Measurements from ENCODE around the gene FOCAD. TPM values are rescaled to one million over a fixed set of nuclear protein-coding genes. Genes with fewer than 3 reads are reported as not detected.

Gene FOCAD, protein sequence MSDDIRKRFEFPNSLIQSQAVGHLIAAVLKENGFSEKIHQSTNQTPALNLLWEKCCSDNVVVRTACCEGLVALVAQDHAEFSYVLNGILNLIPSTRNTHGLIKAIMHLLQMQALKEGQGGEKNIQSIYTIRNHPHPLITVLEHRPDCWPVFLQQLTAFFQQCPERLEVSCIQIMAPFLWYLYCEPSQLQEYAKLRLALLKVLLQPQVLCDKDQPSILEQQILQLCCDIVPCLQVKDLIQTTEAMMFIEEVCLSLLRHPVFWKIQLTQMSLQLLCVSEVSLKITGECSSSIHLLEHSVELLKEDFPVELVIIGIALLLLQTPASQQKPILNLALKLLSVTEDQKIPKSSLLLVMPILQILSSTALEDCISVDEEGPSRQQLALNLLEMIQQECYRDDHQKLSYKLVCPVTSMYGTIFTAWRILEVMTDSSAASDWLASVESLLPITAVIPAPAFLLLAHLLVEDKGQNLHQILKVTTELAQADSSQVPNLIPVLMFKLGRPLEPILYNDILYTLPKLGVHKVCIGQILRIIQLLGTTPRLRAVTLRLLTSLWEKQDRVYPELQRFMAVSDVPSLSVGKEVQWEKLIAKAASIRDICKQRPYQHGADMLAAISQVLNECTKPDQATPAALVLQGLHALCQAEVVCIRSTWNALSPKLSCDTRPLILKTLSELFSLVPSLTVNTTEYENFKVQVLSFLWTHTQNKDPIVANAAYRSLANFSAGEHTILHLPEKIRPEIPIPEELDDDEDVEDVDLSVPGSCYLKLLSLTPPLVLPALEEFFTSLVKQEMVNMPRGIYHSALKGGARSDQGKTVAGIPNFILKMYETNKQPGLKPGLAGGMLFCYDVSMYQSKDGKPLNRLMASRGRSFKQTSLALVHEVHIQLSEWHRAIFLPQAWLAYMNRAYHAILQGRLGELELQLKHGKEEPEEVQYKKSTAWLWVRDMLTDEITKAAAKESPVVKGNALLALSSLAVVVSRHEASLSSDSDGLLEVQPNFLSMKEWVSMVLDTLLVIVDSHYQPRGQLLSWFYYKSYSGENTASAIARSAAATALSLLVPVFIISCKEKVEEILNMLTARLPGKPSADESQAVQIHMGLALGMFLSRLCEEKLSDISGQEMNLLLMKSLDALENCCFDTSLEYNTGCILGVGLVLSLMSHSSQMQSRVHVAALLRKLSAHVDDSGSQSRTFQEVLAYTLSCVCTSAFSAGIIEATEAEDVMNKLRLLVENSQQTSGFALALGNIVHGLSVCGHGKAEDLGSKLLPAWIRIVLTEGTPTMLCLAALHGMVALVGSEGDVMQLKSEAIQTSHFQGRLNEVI (N-terminal part only)
- total RNA-seq = 10 to 100 TPM; 21.2 to 28.3 TPM

DNA sequence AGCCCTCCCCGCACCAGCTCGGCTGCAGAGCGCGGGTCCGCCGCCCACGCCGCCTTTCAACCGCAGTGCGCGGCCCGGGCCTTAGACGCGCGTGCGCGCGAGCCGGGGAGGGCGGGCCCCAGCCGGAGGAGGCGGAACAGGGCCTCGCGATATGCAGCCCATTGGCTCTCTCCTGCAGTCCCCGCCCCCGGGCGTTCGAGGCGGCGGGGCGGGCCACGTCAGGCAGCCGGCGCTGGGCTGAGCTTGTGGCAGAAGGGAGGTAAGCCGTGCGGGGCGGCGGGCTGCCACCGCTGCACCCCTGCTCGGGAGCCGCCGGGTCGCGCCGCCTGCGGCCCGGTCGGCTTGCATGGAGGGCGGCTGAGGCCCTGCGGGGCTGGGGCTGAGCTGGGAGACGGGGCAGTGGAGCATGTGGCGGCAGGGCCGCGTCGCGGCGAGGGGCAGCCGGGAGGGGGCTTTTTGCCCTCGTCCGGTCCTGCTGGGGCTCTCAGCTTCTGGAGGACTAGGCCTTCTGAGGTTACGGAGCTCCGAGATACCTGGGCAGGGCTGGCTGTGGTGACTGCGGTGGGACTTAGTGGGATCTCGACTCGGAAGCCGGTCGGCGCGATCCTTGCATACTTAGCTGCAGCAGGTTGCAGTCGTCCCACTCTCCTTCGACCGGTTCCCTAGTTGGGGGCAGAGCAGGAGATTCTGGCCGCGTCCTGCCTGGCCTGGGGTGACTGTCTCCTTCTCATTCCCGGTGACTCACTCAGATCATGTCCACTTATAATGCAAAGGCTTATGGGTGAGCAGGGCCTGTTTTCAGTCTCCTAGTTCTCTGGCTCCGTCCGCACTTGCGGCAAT lies at the start of gene FOCAD:
Gene FOCAD (plus strand): TSS at position 225 of the 840 bp plus-strand sequence. CDS start 31,095 bp downstream, outside the sequence.
- H3K4me3 Mint-ChIP-seq = peak within 1 kb of the TSS; percentile 94
- ATAC-seq (ENCODE audit: low read depth) (peak; percentile 98), DNase-seq (peak; percentile 98)
- H3K27ac Mint-ChIP-seq = peak within 1 kb of the TSS; percentile 89
- peaks cover 16% of the 10 kb centered on the region for H3K4me1 Mint-ChIP-seq
- no peaks in the 10 kb centered on the region for H3K27me3 Mint-ChIP-seq
- H3K36me3 Mint-ChIP-seq = peaks cover 2% of the 10 kb centered on the region
- POLR2A ChIA-PET = interaction anchor here (0.5 to 3.1 kb wide), 20 partner anchors 12 to 1263 kb away, joined by 3 to 39 read pairs (median 4); partner anchors contain the start of gene MLLT3
- no peaks in the 10 kb centered on the region for H3K9me3 Mint-ChIP-seq

DNA sequence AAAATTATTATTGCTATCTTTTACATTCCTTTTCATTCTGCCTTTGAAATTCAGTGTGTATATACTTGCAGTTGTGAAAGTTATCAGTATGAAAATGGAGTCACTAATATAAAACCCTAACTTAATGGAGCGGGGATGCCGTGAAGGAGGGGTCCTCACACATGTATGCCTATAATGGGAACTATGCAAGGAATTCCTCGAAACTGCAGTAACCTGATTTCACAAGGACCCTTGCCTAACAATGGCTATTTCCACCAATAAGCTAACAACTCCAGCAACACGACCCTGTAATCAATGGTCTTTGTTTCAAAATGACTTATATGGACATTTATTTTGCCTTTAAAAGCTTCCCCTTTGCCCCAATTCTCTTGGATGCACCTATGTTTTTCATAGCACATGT lies 49.2 kb upstream of the FOCAD start:
- POLR2A ChIA-PET = no interaction called here

DNA sequence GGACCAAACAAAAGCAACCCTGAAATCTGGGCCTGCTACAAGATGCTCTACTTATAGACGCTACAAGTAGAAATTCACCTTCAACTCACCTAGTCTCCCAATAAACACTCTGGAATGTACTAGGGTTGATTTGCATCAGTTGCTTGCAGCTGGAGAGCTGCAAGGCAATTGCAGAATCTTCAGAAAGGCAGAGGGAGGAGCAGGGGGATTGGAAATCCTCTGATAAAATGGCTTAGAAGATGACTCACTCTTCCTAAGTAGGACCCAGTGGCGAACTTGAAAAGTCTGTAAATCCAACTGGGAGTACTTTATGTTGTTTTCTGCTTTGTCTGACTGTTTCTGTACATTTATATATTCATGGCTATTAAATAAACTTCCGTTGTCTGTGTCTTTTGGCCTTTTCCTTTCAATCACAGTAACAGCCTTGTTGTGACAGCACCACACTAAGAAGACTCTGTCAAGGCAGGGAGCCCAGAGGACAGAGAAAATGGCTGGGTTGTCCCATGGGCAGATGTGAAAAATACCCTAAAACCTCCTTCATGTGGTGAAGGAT lies 47.1 kb upstream of the FOCAD start:
- DNase-seq = no peak
- Mint-ChIP-seq H3K27ac (no peak overlapping the region), H3K9me3 (no peaks in the 10 kb centered on the region), H3K4me3 (no peak overlapping the region), H3K4me1 (peaks cover 13% of the 10 kb centered on the region), H3K36me3 (peaks cover 3% of the 10 kb centered on the region), H3K27me3 (peaks cover 11% of the 10 kb centered on the region)
- no peak for ATAC-seq (ENCODE audit: low read depth)
- POLR2A ChIA-PET = interaction anchor here (0.9 kb wide), 1 partner anchor 15 kb away, joined by 4 read pairs; the partner anchor contains the start of gene MLLT3

More for the DNA sequence above, 49.2 kb upstream of the FOCAD start:
- Mint-ChIP-seq H3K9me3 (no peaks in the 10 kb centered on the region), H3K27me3 (peaks cover 27% of the 10 kb centered on the region), H3K4me1 (peaks cover 1% of the 10 kb centered on the region), H3K4me3 (no peak overlapping the region), H3K36me3 (no peaks in the 10 kb centered on the region), H3K27ac (no peak overlapping the region)
- ATAC-seq (ENCODE audit: low read depth) (no peak), DNase-seq (no peak)

GRCh38 chr9:20640331-20641187 lies 43.5 kb upstream of the FOCAD start:
- Mint-ChIP-seq H3K9me3 (no peaks in the 10 kb centered on the region), H3K4me3 (peak overlapping the region; percentile 45), H3K36me3 (peaks cover 5% of the 10 kb centered on the region), H3K27ac (peak overlapping the region; percentile 84), H3K27me3 (peaks cover 2% of the 10 kb centered on the region), H3K4me1 (peaks cover 16% of the 10 kb centered on the region)
- DNase-seq = peak; percentile 66
- ATAC-seq (ENCODE audit: low read depth) = peak; percentile 99
- POLR2A ChIA-PET = interaction anchor here (1.0 to 1.1 kb wide), 3 partner anchors 16 to 43 kb away, joined by 3 to 5 read pairs (median 4); partner anchors contain the start of genes FOCAD and MLLT3

GRCh38 chr9:20642045-20642444 lies 42.0 kb upstream of the FOCAD start:
- peaks cover 5% of the 10 kb centered on the region for H3K36me3 Mint-ChIP-seq
- H3K4me1 Mint-ChIP-seq = peaks cover 16% of the 10 kb centered on the region
- peak overlapping the region; percentile 57 for H3K27ac Mint-ChIP-seq
- H3K4me3 Mint-ChIP-seq = no peak overlapping the region
- POLR2A ChIA-PET = no interaction called here
- DNase-seq (no peak), ATAC-seq (ENCODE audit: low read depth) (no peak)
- H3K27me3 Mint-ChIP-seq = peaks cover 6% of the 10 kb centered on the region
- H3K9me3 Mint-ChIP-seq = no peaks in the 10 kb centered on the region

- Mint-ChIP-seq H3K27ac (no peak overlapping the region), H3K9me3 (no peaks in the 10 kb centered on the region), H3K36me3 (peaks cover 5% of the 10 kb centered on the region), H3K27me3 (peaks cover 13% of the 10 kb centered on the region), H3K4me1 (peaks cover 16% of the 10 kb centered on the region), H3K4me3 (no peak overlapping the region)
- POLR2A ChIA-PET = no interaction called here
- ATAC-seq (ENCODE audit: low read depth) = no peak
- no peak for DNase-seq
Measured at GRCh38 chr9:20643660-20644059, 40.4 kb upstream of the FOCAD start.

GRCh38 chr9:20646656-20647055 lies 37.4 kb upstream of the FOCAD start:
- peaks cover 1% of the 10 kb centered on the region for H3K36me3 Mint-ChIP-seq
- H3K4me1 Mint-ChIP-seq = peaks cover 6% of the 10 kb centered on the region
- H3K27ac Mint-ChIP-seq = no peak overlapping the region
- no peak overlapping the region for H3K4me3 Mint-ChIP-seq
- H3K9me3 Mint-ChIP-seq = no peaks in the 10 kb centered on the region
- DNase-seq (no peak), ATAC-seq (ENCODE audit: low read depth) (no peak)
- H3K27me3 Mint-ChIP-seq = peaks cover 17% of the 10 kb centered on the region
- POLR2A ChIA-PET = no interaction called here

GRCh38 chr9:20649381-20649780 lies 34.7 kb upstream of the FOCAD start:
- Mint-ChIP-seq H3K27ac (no peak overlapping the region), H3K4me1 (no peaks in the 10 kb centered on the region), H3K27me3 (peaks cover 17% of the 10 kb centered on the region), H3K4me3 (no peak overlapping the region), H3K9me3 (no peaks in the 10 kb centered on the region), H3K36me3 (no peaks in the 10 kb centered on the region)
- DNase-seq = no peak
- POLR2A ChIA-PET = no interaction called here
- no peak for ATAC-seq (ENCODE audit: low read depth)

DNA sequence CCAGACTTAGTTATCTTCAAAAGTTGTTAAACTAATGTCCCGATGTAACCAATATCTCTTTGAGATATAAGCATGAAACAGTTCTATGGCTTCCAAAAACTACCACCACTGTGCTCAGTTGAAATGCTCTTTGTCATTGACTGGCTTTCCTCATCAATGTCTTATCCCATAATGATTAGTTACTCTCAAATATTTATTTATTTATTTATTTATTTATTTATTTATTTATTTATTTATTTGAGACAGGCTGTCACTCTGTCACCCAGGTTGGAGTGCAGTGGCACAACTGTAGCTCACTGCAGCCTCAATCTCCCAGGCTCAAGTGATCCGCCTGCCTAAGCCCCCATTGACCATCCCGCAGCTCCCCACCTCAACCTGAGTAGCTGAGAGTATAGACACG lies 33.7 kb upstream of the FOCAD start:
- peaks cover 2% of the 10 kb centered on the region for H3K4me1 Mint-ChIP-seq
- POLR2A ChIA-PET = interaction anchor here (1.8 kb wide), 1 partner anchor 34 kb away, joined by 4 read pairs; the partner anchor contains the start of gene FOCAD
- no peak overlapping the region for H3K27ac Mint-ChIP-seq
- H3K36me3 Mint-ChIP-seq = no peaks in the 10 kb centered on the region
- no peaks in the 10 kb centered on the region for H3K9me3 Mint-ChIP-seq
- no peak for ATAC-seq (ENCODE audit: low read depth)
- DNase-seq = no peak
- H3K27me3 Mint-ChIP-seq = peaks cover 17% of the 10 kb centered on the region
- no peak overlapping the region for H3K4me3 Mint-ChIP-seq

GRCh38 chr9:20650750-20651299 lies 33.2 kb upstream of the FOCAD start:
- POLR2A ChIA-PET = interaction anchor here (1.8 kb wide), 1 partner anchor 33 kb away, joined by 4 read pairs; the partner anchor contains the start of gene FOCAD
- Mint-ChIP-seq H3K27ac (no peak overlapping the region), H3K27me3 (peaks cover 15% of the 10 kb centered on the region), H3K36me3 (no peaks in the 10 kb centered on the region), H3K4me1 (peaks cover 3% of the 10 kb centered on the region), H3K4me3 (no peak overlapping the region), H3K9me3 (no peaks in the 10 kb centered on the region)
- DNase-seq = no peak
- ATAC-seq (ENCODE audit: low read depth) = no peak

GRCh38 chr9:20651939-20652338 lies 32.1 kb upstream of the FOCAD start:
- Mint-ChIP-seq H3K4me1 (peaks cover 3% of the 10 kb centered on the region), H3K27me3 (peaks cover 14% of the 10 kb centered on the region), H3K36me3 (no peaks in the 10 kb centered on the region), H3K9me3 (no peaks in the 10 kb centered on the region), H3K27ac (no peak overlapping the region), H3K4me3 (no peak overlapping the region)
- POLR2A ChIA-PET = interaction anchor here (1.8 kb wide), 1 partner anchor 32 kb away, joined by 4 read pairs; the partner anchor contains the start of gene FOCAD
- DNase-seq (no peak), ATAC-seq (ENCODE audit: low read depth) (no peak)
